SU-DHL-6 (cell line): Measurements from ENCODE around the gene KCNC4.

Source experiments
- H2AFZ ChIP-seq: fragments of 200-600 bp; sonication (generic); 2 replicates; pipeline ENCODE4 v1.6.1; 2014; ENCODE audit warnings: low read depth, mild to moderate bottlenecking, moderate library complexity, mixed read lengths, antibody characterized with exemption, low read length; ENCODE audit not compliant: severe bottlenecking
- H3F3A ChIP-seq: fragments of 200-600 bp; shearing (Covaris generic); 2 replicates; pipeline ENCODE4 v1.6.0; 2016; ENCODE audit warnings: antibody characterized with exemption, mild to moderate bottlenecking; ENCODE audit not compliant: insufficient read depth
- H3K27ac ChIP-seq: fragments of 200-600 bp; sonication (generic); 2 replicates; pipeline ENCODE4 v1.5.1; 2016; ENCODE audit warnings: low read depth, mild to moderate bottlenecking, low read length, moderate library complexity, mixed read lengths
- H3K27me3 ChIP-seq: fragments of 200-600 bp; sonication (generic), shearing (Covaris generic); 2 replicates; pipeline ENCODE4 v1.6.0; 2014; ENCODE audit warnings: mild to moderate bottlenecking, low read length
- H3K36me3 ChIP-seq: fragments of 200-600 bp; sonication (generic); 2 replicates; pipeline ENCODE4 v1.6.1; 2014; ENCODE audit warnings: mild to moderate bottlenecking, low read length, mixed read lengths
- H3K4me2 ChIP-seq: fragments of 300-600, 200-600 bp; shearing (Covaris generic), sonication (generic); 2 replicates; pipeline ENCODE4 v1.6.0; 2014; ENCODE audit warnings: low read length, low read depth, mild to moderate bottlenecking; ENCODE audit not compliant: poor library complexity, severe bottlenecking
- H3K4me3 ChIP-seq: fragments of 200-600 bp; sonication (generic); 2 replicates; pipeline ENCODE4 v1.5.1; 2014; ENCODE audit warnings: antibody characterized with exemption, low read length, mild to moderate bottlenecking, mixed read lengths; ENCODE audit not compliant: insufficient read depth, poor library complexity, severe bottlenecking
- H3K79me2 ChIP-seq: fragments of 200-600 bp; sonication (generic); 2 replicates; pipeline ENCODE4 v1.6.1; 2014; ENCODE audit warnings: mild to moderate bottlenecking, low read length, moderate library complexity; ENCODE audit not compliant: insufficient read depth
- H3K9ac ChIP-seq: fragments of 200-600 bp; sonication (generic); 2 replicates; pipeline ENCODE4 v1.7.0; 2014; ENCODE audit warnings: mild to moderate bottlenecking, low read length
- H3K9me2 ChIP-seq: fragments of 200-600 bp; sonication (generic); replicated peaks from 2 replicates; pipeline ENCODE4 v1.6.1; 2014; ENCODE audit warnings: low read length; ENCODE audit not compliant: insufficient read depth
- H3K9me3 ChIP-seq: fragments of 200-600 bp; sonication (generic); 2 replicates; pipeline ENCODE4 v1.6.1; 2014; ENCODE audit warnings: low read length, mixed read lengths; ENCODE audit not compliant: insufficient read depth
- H4K20me1 ChIP-seq: fragments of 200-600 bp; sonication (generic); 2 replicates; pipeline ENCODE4 v1.6.1; 2014; ENCODE audit warnings: low read depth, mild to moderate bottlenecking, antibody characterized with exemption, low read length, moderate library complexity, mixed read lengths
- CTCF ChIP-seq: fragments of 200-600 bp; sonication (generic); IDR thresholded peaks from one replicate; pipeline ENCODE4 v1.5.1; 2017; ENCODE audit warnings: antibody characterized with exemption, mild to moderate bottlenecking, low read length, moderate library complexity; ENCODE audit not compliant: insufficient read depth, poor library complexity, severe bottlenecking
- EZH2phosphoT487 ChIP-seq: fragments of 200-600 bp; sonication (generic), shearing (Covaris generic); conservative IDR thresholded peaks from 2 replicates; pipeline ENCODE4 v1.6.1; 2018; ENCODE audit warnings: mild to moderate bottlenecking, antibody characterized with exemption, low read length, moderate library complexity, mixed read lengths

Gene KCNC4

GRCh38 chr1:110190282-110190929, 19.7 kb upstream of the KCNC4 start:
- no peak overlapping the region for H2AFZ ChIP-seq
- no peak overlapping the region for H3K4me3 ChIP-seq
- H3K36me3 ChIP-seq: no peaks in the 10 kb centered on the region
- no peaks in the 10 kb centered on the region for H3K79me2 ChIP-seq
- no peaks in the 10 kb centered on the region for H3K9me2 ChIP-seq
- H3K4me2 ChIP-seq: no peak overlapping the region
- H3K27ac ChIP-seq: no peak overlapping the region
- H4K20me1 ChIP-seq: no peaks in the 10 kb centered on the region
- no peak overlapping the region for H3K9ac ChIP-seq
- no peak for TF ChIP-seq EZH2phosphoT487
- no peak for TF ChIP-seq CTCF
- H3K9me3 ChIP-seq: no peaks in the 10 kb centered on the region
- no peaks in the 10 kb centered on the region for H3F3A ChIP-seq
- no peaks in the 10 kb centered on the region for H3K27me3 ChIP-seq

GRCh38 chr1:110192541-110192940, 17.6 kb upstream of the KCNC4 start:
- Histone ChIP-seq H3K36me3 (no peaks in the 10 kb centered on the region), H3K9me3 (no peaks in the 10 kb centered on the region), H3K79me2 (no peaks in the 10 kb centered on the region), H3K4me2 (no peak overlapping the region), H3K9ac (no peak overlapping the region), H3F3A (no peaks in the 10 kb centered on the region), H3K9me2 (no peaks in the 10 kb centered on the region), H2AFZ (no peak overlapping the region), H3K4me3 (no peak overlapping the region), H3K27me3 (no peaks in the 10 kb centered on the region), H3K27ac (no peak overlapping the region), H4K20me1 (no peaks in the 10 kb centered on the region)
- TF ChIP-seq CTCF (no peak), EZH2phosphoT487 (no peak)

GRCh38 chr1:110195196-110195595, 14.9 kb upstream of the KCNC4 start:
- no peaks in the 10 kb centered on the region for H3F3A ChIP-seq
- no peak for TF ChIP-seq EZH2phosphoT487
- TF ChIP-seq CTCF: no peak
- no peak overlapping the region for H3K4me3 ChIP-seq
- no peaks in the 10 kb centered on the region for H3K79me2 ChIP-seq
- no peaks in the 10 kb centered on the region for H3K9me3 ChIP-seq
- H4K20me1 ChIP-seq: no peaks in the 10 kb centered on the region
- no peak overlapping the region for H3K4me2 ChIP-seq
- H3K9ac ChIP-seq: no peak overlapping the region
- H2AFZ ChIP-seq: no peak overlapping the region
- no peaks in the 10 kb centered on the region for H3K36me3 ChIP-seq
- H3K27me3 ChIP-seq: no peaks in the 10 kb centered on the region
- no peak overlapping the region for H3K27ac ChIP-seq
- no peaks in the 10 kb centered on the region for H3K9me2 ChIP-seq
